Fibroblast of skin of abdomen (primary cell): Measurements from ENCODE around the gene LRTM2.

Experiments used
- DNase-seq: peaks from one replicate; pipeline ENCODE4 v3.0.0-alpha.2; 2013

Gene LRTM2

GRCh38 chr12:1830401-1830845 is 10.1 kb downstream of the LRTM2 start:
- DNase-seq, result no peak

DNA sequence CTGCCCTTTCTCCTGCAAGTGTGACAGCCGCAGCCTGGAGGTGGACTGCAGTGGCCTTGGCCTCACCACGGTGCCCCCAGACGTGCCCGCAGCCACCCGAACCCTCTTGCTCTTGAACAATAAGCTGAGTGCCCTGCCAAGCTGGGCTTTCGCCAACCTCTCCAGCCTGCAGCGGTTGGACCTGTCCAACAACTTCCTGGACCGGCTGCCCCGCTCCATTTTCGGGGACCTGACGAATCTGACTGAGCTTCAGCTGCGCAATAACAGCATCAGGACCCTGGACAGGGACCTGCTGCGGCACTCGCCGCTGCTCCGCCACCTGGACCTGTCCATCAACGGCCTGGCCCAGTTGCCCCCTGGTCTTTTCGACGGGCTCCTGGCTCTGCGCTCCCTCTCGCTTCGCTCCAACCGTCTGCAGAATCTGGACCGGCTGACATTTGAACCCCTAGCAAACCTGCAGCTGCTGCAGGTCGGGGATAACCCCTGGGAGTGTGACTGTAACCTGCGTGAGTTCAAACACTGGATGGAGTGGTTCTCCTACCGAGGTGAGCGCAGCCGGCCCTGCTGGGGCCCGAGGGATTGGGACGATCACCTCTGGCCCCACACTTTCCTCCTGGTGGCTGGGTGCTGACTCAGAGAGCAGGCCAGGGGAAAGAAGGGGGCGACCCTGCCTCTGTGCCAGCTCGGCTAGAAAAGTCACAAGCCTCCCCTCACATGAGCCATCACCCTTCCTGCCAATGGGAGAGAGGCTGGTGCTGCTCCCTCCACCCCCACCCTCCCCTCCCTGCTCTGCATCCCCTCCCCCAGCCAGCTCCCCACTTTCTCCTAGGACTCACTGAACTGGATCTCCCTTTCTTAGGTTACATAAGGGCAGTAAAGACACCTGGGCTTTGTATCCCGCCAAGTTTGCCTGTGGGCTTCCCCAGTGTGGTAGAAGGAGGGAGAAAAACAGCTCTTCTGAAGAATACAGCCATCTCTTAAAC is 10.9 kb downstream of the LRTM2 start:
- DNase-seq, result peak; percentile 38

DNA sequence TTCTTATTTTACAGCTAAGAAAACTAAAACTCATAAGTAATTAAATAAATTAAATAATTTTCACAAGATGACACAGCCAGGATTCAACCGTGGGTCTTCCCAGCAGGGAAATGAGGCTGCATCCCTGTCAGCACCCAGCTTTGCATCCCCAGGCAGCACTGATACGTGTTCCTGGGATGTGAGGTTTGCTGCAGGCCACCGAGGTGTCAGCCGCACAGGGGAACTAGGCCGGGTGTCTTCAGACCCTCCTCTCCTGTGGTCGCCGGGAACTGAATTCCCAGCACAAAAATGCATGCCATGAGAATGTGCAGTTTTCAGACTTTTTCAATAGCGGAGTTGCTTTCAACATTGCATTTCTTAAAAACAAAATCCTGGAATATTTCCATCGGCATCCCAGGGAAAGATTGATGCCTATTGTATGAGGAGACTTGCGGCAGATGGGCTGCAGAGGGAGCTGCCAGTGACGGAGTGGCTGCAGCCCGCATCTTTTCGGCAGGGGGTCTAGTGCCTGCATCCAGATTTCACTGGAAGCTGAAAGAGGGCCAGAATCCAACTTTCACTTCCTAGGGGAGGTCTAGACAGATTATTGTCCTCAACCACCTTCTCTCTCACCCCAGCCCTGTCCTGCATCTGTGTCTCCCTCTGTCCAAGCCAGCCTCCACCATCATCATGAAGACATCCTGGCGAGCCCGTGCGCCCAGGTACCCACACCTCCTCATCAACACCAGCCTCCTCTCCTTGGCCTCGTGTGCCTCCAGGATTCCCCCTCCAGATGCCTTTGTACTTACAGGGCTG is 12.6 kb downstream of the LRTM2 start:
- no peak for DNase-seq

- DNase-seq, result no peak
These were observed 13.2 kb downstream of the LRTM2 start for GRCh38 chr12:1833596-1834028.

- no peak for DNase-seq
These were observed 14.0 kb downstream of the LRTM2 start for GRCh38 chr12:1834186-1834925.

- DNase-seq, result no peak
These were observed 15.1 kb downstream of the LRTM2 start for GRCh38 chr12:1835211-1836131.

GRCh38 chr12:1836241-1836803 is 16.0 kb downstream of the LRTM2 start:
- DNase-seq, result no peak

DNA sequence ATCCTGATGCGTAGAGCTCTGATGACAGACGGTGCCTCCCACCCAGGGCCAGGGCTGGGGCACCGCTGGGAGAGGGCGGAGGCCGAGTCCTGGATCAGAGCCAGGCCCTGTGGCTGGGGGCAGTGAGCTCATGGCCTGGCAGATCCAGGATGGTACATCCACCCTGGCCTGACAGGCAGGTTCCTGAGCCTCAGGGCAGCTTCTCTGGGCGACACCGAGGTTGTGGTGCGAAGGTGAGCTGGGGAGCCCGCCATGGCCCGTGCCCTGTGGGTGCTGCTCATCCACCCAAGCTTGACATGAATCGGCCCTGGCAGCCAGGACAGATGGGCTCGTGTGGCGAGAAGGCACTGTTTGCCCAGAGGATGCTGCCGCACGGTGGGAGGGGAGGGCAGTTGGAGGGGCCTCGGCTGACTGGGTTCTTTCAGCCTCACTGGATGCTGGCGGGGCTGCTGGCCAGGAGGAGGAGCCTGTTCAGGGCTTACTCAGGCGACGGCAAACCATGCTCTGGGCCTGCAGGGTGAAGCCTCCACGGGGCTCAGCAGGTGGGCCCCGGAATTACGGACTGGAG is 16.6 kb downstream of the LRTM2 start:
- no peak for DNase-seq

DNA sequence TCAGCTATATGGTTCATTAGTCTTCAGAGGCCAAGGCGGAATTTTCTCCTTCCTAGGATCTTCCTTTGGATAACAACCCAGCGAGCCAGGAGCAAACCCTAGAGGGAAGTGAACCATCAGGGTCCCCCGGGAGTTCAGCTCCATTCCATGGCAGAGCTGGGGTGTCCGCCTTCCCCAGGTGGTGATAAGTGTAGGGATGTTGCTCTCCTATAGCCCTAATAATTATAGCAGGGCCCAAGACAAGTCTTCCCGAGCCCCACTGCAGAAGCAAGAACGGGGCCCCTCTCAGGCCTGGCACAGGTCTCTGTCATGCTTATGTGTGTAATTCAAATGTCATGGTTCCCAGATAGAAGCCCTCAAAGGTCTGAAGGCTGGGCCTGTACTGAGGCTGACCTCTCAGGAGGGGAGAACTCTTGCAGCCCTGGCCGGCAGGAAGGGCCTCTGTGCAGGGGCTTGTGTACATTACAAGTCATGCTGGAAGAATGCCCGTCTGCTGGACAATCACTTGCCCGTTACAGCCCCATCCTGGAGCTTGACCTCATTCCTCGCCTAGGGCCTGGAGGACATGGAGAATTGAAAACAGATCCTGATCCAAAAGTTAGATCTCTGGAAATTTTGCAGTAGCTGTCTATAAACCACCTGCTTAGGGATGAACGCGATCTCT is 17.3 kb downstream of the LRTM2 start:
- no peak for DNase-seq

GRCh38 chr12:1838205-1838993 is 18.0 kb downstream of the LRTM2 start:
- DNase-seq, result no peak

DNA sequence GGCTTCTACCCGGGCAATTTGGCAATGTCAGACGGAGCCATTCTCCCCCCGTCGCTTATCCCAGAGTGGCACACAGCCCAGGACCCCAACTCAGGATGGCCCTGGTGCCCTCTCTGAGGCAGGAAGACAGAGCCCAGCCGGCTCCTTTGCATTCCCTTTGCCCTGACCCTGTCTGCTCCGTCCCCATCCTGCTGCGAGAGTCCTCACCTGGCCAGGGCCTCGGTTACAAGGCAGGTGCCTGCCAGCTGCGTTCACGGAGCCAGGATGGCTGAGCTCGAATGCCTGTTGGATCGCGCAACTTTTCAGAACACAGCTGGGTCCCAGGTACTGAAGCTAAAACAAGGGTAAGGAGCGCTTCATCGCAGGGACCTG is 18.6 kb downstream of the LRTM2 start:
- no peak for DNase-seq

- DNase-seq, result no peak
These were observed 19.1 kb downstream of the LRTM2 start for GRCh38 chr12:1839464-1839863.

- no peak for DNase-seq
These were observed 19.9 kb downstream of the LRTM2 start for GRCh38 chr12:1839956-1840951.

- no peak for DNase-seq
These were observed 20.6 kb downstream of the LRTM2 start for GRCh38 chr12:1840981-1841425.

DNA sequence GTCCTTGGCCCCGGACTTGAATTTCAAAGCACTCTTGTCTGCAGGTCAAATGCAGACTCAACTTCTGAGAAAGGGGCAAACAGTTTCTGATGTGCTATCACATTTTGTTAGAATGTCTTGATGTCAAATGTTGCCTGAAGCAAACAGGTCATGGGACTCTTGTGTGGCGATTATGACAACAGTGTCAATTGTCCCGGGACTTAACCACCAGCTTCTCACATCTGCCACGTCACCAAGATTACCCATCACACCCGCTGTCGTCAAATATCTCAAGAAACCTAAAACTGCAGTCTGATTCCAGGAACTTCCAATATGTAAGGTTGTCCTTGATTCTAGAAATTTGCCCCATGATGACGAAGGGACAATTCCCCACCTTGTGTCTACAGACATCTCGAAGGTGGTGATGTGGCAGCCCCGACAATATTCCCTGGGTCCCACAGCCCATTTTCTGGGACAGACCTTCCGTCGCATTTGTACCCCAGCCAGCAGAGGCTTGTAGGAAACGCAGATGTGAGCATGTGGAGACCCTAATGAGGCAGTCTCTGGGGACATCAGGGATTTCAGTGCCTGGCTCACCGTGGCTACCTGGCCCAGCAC is 21.3 kb downstream of the LRTM2 start:
- DNase-seq, result no peak

DNA sequence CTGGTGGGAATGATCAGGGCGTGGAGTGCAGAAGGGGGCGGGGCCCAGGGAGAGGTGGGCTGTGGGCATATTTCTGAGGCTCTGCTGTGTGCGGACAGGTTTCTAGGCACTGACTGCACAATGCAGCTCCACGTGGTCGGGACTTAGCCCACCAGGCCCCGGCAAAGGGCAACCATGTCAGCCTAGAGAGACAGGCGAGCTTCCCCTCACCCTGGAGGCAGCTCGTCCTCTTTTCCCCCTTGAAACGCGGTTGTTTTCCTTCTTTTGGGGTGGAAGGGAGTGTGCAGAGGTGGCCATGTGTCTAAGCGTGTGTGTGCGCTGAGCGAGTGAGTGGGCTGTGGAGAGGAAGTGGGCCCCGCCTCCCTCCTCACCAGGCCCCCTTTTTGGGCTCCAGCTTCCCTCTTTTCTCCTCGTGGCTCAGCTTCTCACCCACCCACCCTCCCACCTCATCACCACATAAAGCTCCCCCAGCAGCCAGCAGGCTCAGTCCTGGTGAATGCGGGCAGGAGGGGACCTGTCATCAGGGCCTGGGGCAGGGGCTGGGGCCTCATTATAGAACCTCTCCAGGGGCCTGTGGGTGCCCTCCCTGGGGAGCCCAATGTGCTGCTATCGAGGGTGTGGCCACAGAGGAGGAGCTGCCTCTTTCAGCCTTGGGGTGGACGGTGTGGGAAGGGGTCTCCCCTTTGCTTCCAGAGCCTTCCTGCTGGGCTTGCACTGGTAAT is 22.0 kb downstream of the LRTM2 start:
- no peak for DNase-seq
